NB4 (cell line): ENCODE results near the gene VASN.

Experiments used
- MYC ChIP-seq: IDR thresholded peaks from 2 replicates; pipeline ENCODE4 v1.6.1; 2011; ENCODE audit warnings: low read depth, low read length
- POLR2A ChIP-seq: IDR thresholded peaks from 2 replicates; pipeline ENCODE4 v1.6.1; 2011; ENCODE audit warnings: mild to moderate bottlenecking; ENCODE audit not compliant: insufficient read length; ENCODE audit errors: extremely low read depth
- TF ChIP-seq, protein P1 (sequence below): IDR thresholded peaks from one replicate; pipeline ENCODE4 v1.5.1; 2012; ENCODE audit warnings: low read depth, low read length
- TF ChIP-seq, protein P2 (sequence below): IDR thresholded peaks from 2 replicates; pipeline ENCODE4 v1.6.1; 2011; ENCODE audit warnings: low read depth, low read length

DNA sequence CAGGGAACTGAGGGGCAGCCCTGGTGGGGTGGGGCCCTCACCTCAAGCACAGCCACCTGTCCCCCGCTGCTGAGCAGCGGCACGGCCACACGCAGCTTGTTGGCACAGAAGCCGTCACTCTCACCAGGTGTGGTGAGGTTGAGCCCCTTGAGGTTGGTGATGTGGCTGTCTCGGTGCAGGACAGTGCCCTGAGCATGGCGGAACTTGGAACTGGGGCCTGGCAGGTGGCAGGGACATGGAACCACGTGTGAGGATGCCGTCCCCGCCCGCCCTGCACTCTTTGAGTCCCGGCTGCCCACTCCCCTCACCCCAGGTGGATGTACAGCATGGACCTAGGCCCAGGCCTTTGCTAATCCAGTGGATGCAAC, 9.7 kb upstream of the VASN start:
- TF ChIP-seq, protein P1, sequence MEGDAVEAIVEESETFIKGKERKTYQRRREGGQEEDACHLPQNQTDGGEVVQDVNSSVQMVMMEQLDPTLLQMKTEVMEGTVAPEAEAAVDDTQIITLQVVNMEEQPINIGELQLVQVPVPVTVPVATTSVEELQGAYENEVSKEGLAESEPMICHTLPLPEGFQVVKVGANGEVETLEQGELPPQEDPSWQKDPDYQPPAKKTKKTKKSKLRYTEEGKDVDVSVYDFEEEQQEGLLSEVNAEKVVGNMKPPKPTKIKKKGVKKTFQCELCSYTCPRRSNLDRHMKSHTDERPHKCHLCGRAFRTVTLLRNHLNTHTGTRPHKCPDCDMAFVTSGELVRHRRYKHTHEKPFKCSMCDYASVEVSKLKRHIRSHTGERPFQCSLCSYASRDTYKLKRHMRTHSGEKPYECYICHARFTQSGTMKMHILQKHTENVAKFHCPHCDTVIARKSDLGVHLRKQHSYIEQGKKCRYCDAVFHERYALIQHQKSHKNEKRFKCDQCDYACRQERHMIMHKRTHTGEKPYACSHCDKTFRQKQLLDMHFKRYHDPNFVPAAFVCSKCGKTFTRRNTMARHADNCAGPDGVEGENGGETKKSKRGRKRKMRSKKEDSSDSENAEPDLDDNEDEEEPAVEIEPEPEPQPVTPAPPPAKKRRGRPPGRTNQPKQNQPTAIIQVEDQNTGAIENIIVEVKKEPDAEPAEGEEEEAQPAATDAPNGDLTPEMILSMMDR = no peak
- TF ChIP-seq POLR2A = no peak
- TF ChIP-seq MYC = no peak
- TF ChIP-seq, protein P2, sequence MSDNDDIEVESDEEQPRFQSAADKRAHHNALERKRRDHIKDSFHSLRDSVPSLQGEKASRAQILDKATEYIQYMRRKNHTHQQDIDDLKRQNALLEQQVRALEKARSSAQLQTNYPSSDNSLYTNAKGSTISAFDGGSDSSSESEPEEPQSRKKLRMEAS = no peak
